Breast epithelium (tissue), 4 donors: ENCODE measurements around the gene SEZ6L. TPM values are rescaled to one million over a fixed set of nuclear protein-coding genes. Genes with fewer than 3 reads are reported as not detected.
A peak's percentile ranks its signal among the peaks of the same experiment; 100 is the strongest.

Experiments
- DNase-seq, 2 donors: peaks; one replicate each; pipeline ENCODE4 v3.0.0-alpha.2; 2019; ENCODE audit warnings: low spot score in 2 of 2
- H3K27ac ChIP-seq, 2 donors: fragments of 200-600 bp; sonication (generic) in 1 of 2; one replicate each; pipeline ENCODE4 v1.5.1; 2016 to 2019; ENCODE audit warnings: mild to moderate bottlenecking in 1 of 2
- H3K27me3 ChIP-seq, 2 donors: fragments of 200-600 bp; sonication (generic) in 1 of 2; one replicate each; pipeline versions ENCODE4 v1.5.1 to v1.6.0; 2017 to 2019; ENCODE audit warnings: control low read depth in 1 of 2, mild to moderate bottlenecking in 1 of 2
- H3K36me3 ChIP-seq: fragments of 200-600 bp; one replicate; pipeline ENCODE4 v1.5.1; 2019
- H3K4me1 ChIP-seq, 2 donors: fragments of 200-600 bp; sonication (generic); one replicate each; pipeline ENCODE4 v1.5.1; 2016 to 2019; ENCODE audit warnings: control low read depth in 1 of 2
- H3K4me3 ChIP-seq, 3 donors: fragments of 200-600 bp; sonication (generic); 1 replicate in 2 of 3; 2 replicates in 1 of 3; pipeline ENCODE4 v1.5.1; 2016 to 2019; ENCODE audit warnings: mild to moderate bottlenecking in 3 of 3, moderate library complexity in 2 of 3
- H3K9me3 ChIP-seq, 2 donors: fragments of 200-600 bp; sonication (generic) in 1 of 2; one replicate each; pipeline ENCODE4 v1.5.1; 2016 to 2019; ENCODE audit warnings: control low read depth in 1 of 2
- POLR2A ChIP-seq: fragments of 450-650 bp; IDR thresholded peaks from one replicate; pipeline ENCODE4 v1.6.1; 2016; ENCODE audit warnings: antibody characterized with exemption, mild to moderate bottlenecking, moderate library complexity
- POLR2AphosphoS5 ChIP-seq, 3 donors: sonication (generic); formaldehyde crosslinking; IDR thresholded peaks; one replicate each; pipeline ENCODE4 v1.6.1; 2017; ENCODE audit warnings: antibody characterized with exemption in 3 of 3
- intact Hi-C: fragments of 100-400 bp; cut with DNase I; formaldehyde crosslinking; loops from one replicate; pipeline ENCODE4 v1.15.1; 2023; ENCODE audit warnings: low total_unique reads
- total RNA-seq, 3 donors: library from RNA; depleted of rRNA; stranded (reverse); fragments of >200 nt; gene quantifications; one replicate each; pipeline ENCODE4 v1.1.0, GENCODE V29; 2016
- TF ChIP-seq, protein P1 (sequence below), 3 donors: fragments of 450-650 bp; IDR thresholded peaks; one replicate each; pipeline ENCODE4 v1.5.1; 2016 to 2017; ENCODE audit warnings: antibody characterized with exemption in 3 of 3, mild to moderate bottlenecking in 3 of 3, moderate library complexity in 3 of 3

The SEZ6L gene
- total RNA-seq, 3 donors from 2014 or later: under 0.01 to 0.16 (median 0.15) TPM

GRCh38 chr22:26330971-26331625 lies 161.8 kb downstream of the SEZ6L start:
- intact Hi-C loops: no loop called here
- DNase-seq: peak in 1 of 2 donors; percentile 19
- H3K4me3 ChIP-seq: no peak overlapping the region
- H3K9me3 ChIP-seq: no peaks in the 10 kb centered on the region
- H3K4me1 ChIP-seq: no peaks in the 10 kb centered on the region
- no peak overlapping the region for H3K27ac ChIP-seq
- TF ChIP-seq, protein P1, sequence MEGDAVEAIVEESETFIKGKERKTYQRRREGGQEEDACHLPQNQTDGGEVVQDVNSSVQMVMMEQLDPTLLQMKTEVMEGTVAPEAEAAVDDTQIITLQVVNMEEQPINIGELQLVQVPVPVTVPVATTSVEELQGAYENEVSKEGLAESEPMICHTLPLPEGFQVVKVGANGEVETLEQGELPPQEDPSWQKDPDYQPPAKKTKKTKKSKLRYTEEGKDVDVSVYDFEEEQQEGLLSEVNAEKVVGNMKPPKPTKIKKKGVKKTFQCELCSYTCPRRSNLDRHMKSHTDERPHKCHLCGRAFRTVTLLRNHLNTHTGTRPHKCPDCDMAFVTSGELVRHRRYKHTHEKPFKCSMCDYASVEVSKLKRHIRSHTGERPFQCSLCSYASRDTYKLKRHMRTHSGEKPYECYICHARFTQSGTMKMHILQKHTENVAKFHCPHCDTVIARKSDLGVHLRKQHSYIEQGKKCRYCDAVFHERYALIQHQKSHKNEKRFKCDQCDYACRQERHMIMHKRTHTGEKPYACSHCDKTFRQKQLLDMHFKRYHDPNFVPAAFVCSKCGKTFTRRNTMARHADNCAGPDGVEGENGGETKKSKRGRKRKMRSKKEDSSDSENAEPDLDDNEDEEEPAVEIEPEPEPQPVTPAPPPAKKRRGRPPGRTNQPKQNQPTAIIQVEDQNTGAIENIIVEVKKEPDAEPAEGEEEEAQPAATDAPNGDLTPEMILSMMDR (IDR thresholded peaks at IDR 0.05): peak; percentile 37 to 79 (median 61)
- no peak for TF ChIP-seq POLR2A
- H3K36me3 ChIP-seq: no peaks in the 10 kb centered on the region
- H3K27me3 ChIP-seq: peaks cover 0 to 22% of the 10 kb centered on the region in 2 donors

- no peak for DNase-seq
- intact Hi-C loops: no loop called here
These were observed 164.0 kb downstream of the SEZ6L start for GRCh38 chr22:26333088-26333800.

GRCh38 chr22:26334232-26334631 lies 165.0 kb downstream of the SEZ6L start:
- no peak for DNase-seq
- H3K27me3 ChIP-seq: peaks cover 0 to 20% of the 10 kb centered on the region in 2 donors
- TF ChIP-seq POLR2AphosphoS5 (IDR thresholded peaks at IDR 0.05): no peak
- TF ChIP-seq, protein P1 (IDR thresholded peaks at IDR 0.05): no peak
- no peak for TF ChIP-seq POLR2A
- no peaks in the 10 kb centered on the region for H3K4me1 ChIP-seq
- intact Hi-C loops: no loop called here
- H3K36me3 ChIP-seq: no peaks in the 10 kb centered on the region
- H3K9me3 ChIP-seq: no peaks in the 10 kb centered on the region
- H3K4me3 ChIP-seq: no peak overlapping the region
- H3K27ac ChIP-seq: no peak overlapping the region

More at GRCh38 chr22:26333088-26333800, 164.0 kb downstream of the SEZ6L start:
- H3K9me3 ChIP-seq: no peaks in the 10 kb centered on the region
- no peak overlapping the region for H3K4me3 ChIP-seq
- H3K27ac ChIP-seq: no peak overlapping the region
- H3K27me3 ChIP-seq: peaks cover 0 to 20% of the 10 kb centered on the region in 2 donors
- TF ChIP-seq POLR2A: no peak
- TF ChIP-seq, protein P1 (IDR thresholded peaks at IDR 0.05): no peak
- no peak for TF ChIP-seq POLR2AphosphoS5 (IDR thresholded peaks at IDR 0.05)
- no peaks in the 10 kb centered on the region for H3K36me3 ChIP-seq
- no peaks in the 10 kb centered on the region for H3K4me1 ChIP-seq

DNA sequence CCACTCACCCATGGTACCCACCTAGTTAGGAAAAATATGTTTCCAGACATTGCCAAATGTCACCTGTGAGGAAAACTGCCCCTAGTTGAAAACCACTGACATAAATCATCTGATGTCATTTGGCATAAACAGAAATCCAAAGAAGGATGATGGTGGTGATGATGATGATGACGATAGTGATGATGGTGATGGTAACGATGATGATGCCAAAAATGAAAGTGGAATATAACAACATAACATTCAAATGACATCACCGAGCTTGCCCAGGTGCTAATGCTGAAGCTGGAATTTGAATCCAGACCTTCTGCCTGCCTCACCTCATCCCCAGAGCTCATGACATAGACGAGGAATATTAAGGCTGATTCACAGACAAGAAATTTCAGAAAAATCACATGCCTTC lies 167.5 kb downstream of the SEZ6L start:
- H3K36me3 ChIP-seq: no peaks in the 10 kb centered on the region
- DNase-seq: no peak
- no peak overlapping the region for H3K27ac ChIP-seq
- peaks cover 0 to 23% of the 10 kb centered on the region in 2 donors for H3K27me3 ChIP-seq
- no peaks in the 10 kb centered on the region for H3K4me1 ChIP-seq
- intact Hi-C loops: no loop called here
- H3K4me3 ChIP-seq: no peak overlapping the region
- no peak for TF ChIP-seq POLR2AphosphoS5 (IDR thresholded peaks at IDR 0.05)
- TF ChIP-seq POLR2A: no peak
- H3K9me3 ChIP-seq: no peaks in the 10 kb centered on the region

DNA sequence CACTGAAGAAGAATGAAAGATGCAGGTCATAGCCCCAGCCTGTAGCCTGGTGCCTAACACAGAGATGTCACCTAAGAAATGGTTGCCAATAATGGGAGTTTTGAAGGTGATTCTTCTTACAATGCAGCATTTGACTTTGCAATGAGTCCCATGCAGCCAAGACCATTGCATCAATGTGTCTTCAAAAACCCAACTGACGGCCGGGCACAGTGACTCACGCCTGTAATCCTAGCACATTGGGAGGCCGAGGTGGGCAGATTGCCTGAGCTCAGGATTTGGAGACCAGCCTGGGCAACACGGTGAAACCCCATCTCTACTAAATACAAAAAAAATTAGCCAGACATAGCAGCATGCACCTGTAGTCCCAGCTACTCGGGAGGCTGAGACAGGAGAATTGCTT lies 170.5 kb downstream of the SEZ6L start:
- Histone ChIP-seq H3K36me3 (no peaks in the 10 kb centered on the region), H3K27ac (no peak overlapping the region)
- intact Hi-C loops: no loop called here

More for the DNA sequence above, 170.5 kb downstream of the SEZ6L start:
- TF ChIP-seq POLR2A (no peak), POLR2AphosphoS5 (IDR thresholded peaks at IDR 0.05) (no peak)
- TF ChIP-seq, protein P1 (IDR thresholded peaks at IDR 0.05): no peak
- Histone ChIP-seq H3K4me3 (no peak overlapping the region), H3K9me3 (no peaks in the 10 kb centered on the region), H3K27me3 (peaks cover 0 to 10% of the 10 kb centered on the region in 2 donors), H3K4me1 (no peaks in the 10 kb centered on the region)
- no peak for DNase-seq
